ENCODE measurements around the gene GRIN2D. TPM values are rescaled to one million over a fixed set of nuclear protein-coding genes. Genes with fewer than 3 reads are reported as not detected.

Gene GRIN2D
- total and polyA plus RNA-seq, 2 of the 8 experiments (the other 6 are each of a cell fraction or from before 2014, with no cell fraction given) = 2.2 to 12.4 TPM

GRCh38 chr19:48353677-48354076, 39.8 kb upstream of the GRIN2D start:
- DNase-seq (ENCODE audit: low read depth in 1 of 2, low spot score in 2 of 2) = no peak
- Histone ChIP-seq H3K36me3 (ENCODE audit: control insufficient read depth in 2 of 4, insufficient read depth in 4 of 4, low read length in 3 of 4) (no peaks in the 10 kb centered on the region), H2AFZ (ENCODE audit: low read length) (no peak overlapping the region), H3K79me2 (ENCODE audit: control insufficient read depth in 1 of 2, insufficient read depth in 2 of 2, low read length in 2 of 2) (no peaks in the 10 kb centered on the region), H3K18ac (ENCODE audit: extremely low read depth, low read length) (no peak overlapping the region), H3K9ac (replicated peaks in 1 of 4; ENCODE audit: extremely low read depth in 1 of 4, low read depth in 3 of 4, low read length in 3 of 4) (no peak overlapping the region), H4K5ac (ENCODE audit: insufficient read length, low read depth, low read length) (no peak overlapping the region), H3K4me1 (replicated peaks in 1 of 4; ENCODE audit: control insufficient read depth in 3 of 4, insufficient read depth in 4 of 4, low read length in 3 of 4) (no peaks in the 10 kb centered on the region), H2BK20ac (ENCODE audit: low read length) (peak overlapping the region; percentile 43; the same call in 1 of the 2 replicates), H2BK12ac (ENCODE audit: low read depth, low read length) (no peak overlapping the region), H3K9me3 (ENCODE audit: insufficient read depth in 2 of 2, low read depth in 1 of 2, low read length in 1 of 2) (no peaks in the 10 kb centered on the region), H3K27me3 (replicated peaks in 1 of 4; ENCODE audit: control insufficient read depth in 3 of 4, extremely low read depth in 1 of 4, insufficient read depth in 3 of 4, low read length in 3 of 4) (no peaks in the 10 kb centered on the region), H4K20me1 (replicated peaks in 1 of 2; ENCODE audit: control insufficient read depth in 1 of 2, insufficient read depth in 2 of 2, low read length in 2 of 2) (no peaks in the 10 kb centered on the region), H2BK120ac (replicated peaks; ENCODE audit: low read depth, low read length) (no peak overlapping the region), H3K4ac (replicated peaks; ENCODE audit: insufficient read length, low read depth, low read length) (no peak overlapping the region), H3K4me2 (ENCODE audit: insufficient read depth in 1 of 2, low read depth in 2 of 2, low read length in 2 of 2) (no peak overlapping the region), H3K23ac (ENCODE audit: insufficient read length) (no peak overlapping the region), H3K27ac (ENCODE audit: low read depth, low read length) (no peak overlapping the region), H2BK5ac (ENCODE audit: low read depth, low read length) (no peak overlapping the region), H3K79me1 (ENCODE audit: low read depth, low read length) (no peaks in the 10 kb centered on the region), H2AK5ac (ENCODE audit: low read depth, low read length) (no peak overlapping the region), H4K91ac (replicated peaks; ENCODE audit: insufficient read length, low read length) (no peak overlapping the region), H3K14ac (ENCODE audit: insufficient read length) (no peak overlapping the region), H2BK15ac (ENCODE audit: low read length) (no peak overlapping the region), H3K56ac (replicated peaks; ENCODE audit: insufficient read length, low read depth, low read length) (no peak overlapping the region), H3K23me2 (ENCODE audit: low read depth, low read length) (no peaks in the 10 kb centered on the region), H4K8ac (ENCODE audit: extremely low read depth, insufficient read depth, low read length) (no peak overlapping the region), H3K4me3 (ENCODE audit: extremely low read depth in 1 of 4, insufficient read depth in 2 of 4, low read depth in 3 of 4, low read length in 4 of 4) (no peak overlapping the region)
- WGBS, 2 experiments (ENCODE audit: extremely low coverage in 1 of 2, insufficient coverage in 1 of 2, insufficient read length in 1 of 2, insufficient replicate concordance in 2 of 2, low coverage in 1 of 2, low lambda C conversion rate in 2 of 2, missing lambda C conversion rate in 1 of 2) = 99% methylated on average over 5 of the region's 5 CpGs; no CpG with 5 or more reads in 1 of the 2 experiments
- ChIA-PET CTCF (ENCODE audit: partially characterized antibody) (interaction anchor here (0.7 to 1.5 kb wide), 3 partner anchors 40 to 148 kb away, joined by 3 to 4 read pairs (median 3); no protein-coding TSS in a partner anchor), POLR2A (ENCODE audit: partially characterized antibody) (interaction anchor here (0.7 to 1.5 kb wide), 2 partner anchors 10 to 143 kb away, joined by 3 to 10 read pairs; partner anchors contain the start of genes SYNGR4 and TMEM143)
- no peak for FAIRE-seq
- TF ChIP-seq ASH2L (IDR thresholded peaks at IDR 0.05; ENCODE audit: low read length) (no peak), POU5F1 (IDR thresholded peaks at IDR 0.05; ENCODE audit: low read depth, low read length) (no peak), NANOG (IDR thresholded peaks at IDR 0.05; ENCODE audit: insufficient read depth, low read depth, low read length, poor library complexity, severe bottlenecking) (no peak), TBP (IDR thresholded peaks at IDR 0.05; ENCODE audit: low read depth, low read length) (no peak), ZNF274 (IDR thresholded peaks at IDR 0.05; ENCODE audit: borderline replicate concordance, extremely low read depth, low read length) (no peak), KDM5A (IDR thresholded peaks at IDR 0.05; ENCODE audit: low read length) (no peak), JUND (IDR thresholded peaks at IDR 0.05; ENCODE audit: low read length) (no peak), SIRT6 (IDR thresholded peaks at IDR 0.05; ENCODE audit: low read length) (no peak), CBX8 (IDR thresholded peaks at IDR 0.05; ENCODE audit: borderline replicate concordance, low read depth, low read length) (no peak), USF2 (IDR thresholded peaks at IDR 0.05; ENCODE audit: low read length) (no peak), EZH2 (IDR thresholded peaks at IDR 0.05; ENCODE audit: low read depth, low read length, severe bottlenecking) (no peak), SAP30 (IDR thresholded peaks at IDR 0.05; ENCODE audit: insufficient read depth, insufficient replicate concordance, low read length) (no peak), SIX5 (IDR thresholded peaks at IDR 0.05; ENCODE audit: low read depth, low read length) (no peak)

All from H1 (cell line).